COLO829 (cell line): ENCODE data around the gene TOMM70.
A peak's percentile ranks its signal among the peaks of the same experiment; 100 is the strongest.

Experiments
- DNase-seq: peaks from one replicate; pipeline ENCODE4 v3.0.0; 2012; ENCODE audit warnings: low spot score

The TOMM70 gene

GRCh38 chr3:100411091-100411982, 10.4 kb upstream of the TOMM70 start:
- DNase-seq, result no peak

- DNase-seq, result no peak
These were observed 7.2 kb upstream of the TOMM70 start for GRCh38 chr3:100407977-100408532.

GRCh38 chr3:100407164-100407563, 6.3 kb upstream of the TOMM70 start:
- no peak for DNase-seq

- no peak for DNase-seq
These were observed 3.3 kb upstream of the TOMM70 start for GRCh38 chr3:100404250-100404548.

- no peak for DNase-seq
These were observed 2.7 kb upstream of the TOMM70 start for GRCh38 chr3:100403362-100404249.

GRCh38 chr3:100402891-100403290, 2.0 kb upstream of the TOMM70 start:
- no peak for DNase-seq

GRCh38 chr3:100402256-100402655, 1.4 kb upstream of the TOMM70 start:
- peak; percentile 50 for DNase-seq

GRCh38 chr3:100401674-100402041, 769 bp upstream of the TOMM70 start:
- DNase-seq, result no peak

GRCh38 chr3:100400419-100400779, 490 bp downstream of the TOMM70 start:
- DNase-seq, result no peak

GRCh38 chr3:100399341-100400071, 1.4 kb downstream of the TOMM70 start:
- DNase-seq, result no peak

GRCh38 chr3:100396967-100397366, 3.9 kb downstream of the TOMM70 start:
- DNase-seq, result no peak

GRCh38 chr3:100395679-100396431, 5.0 kb downstream of the TOMM70 start:
- DNase-seq, result no peak

GRCh38 chr3:100389025-100389424, 11.9 kb downstream of the TOMM70 start:
- DNase-seq, result no peak

GRCh38 chr3:100386437-100387074, 14.3 kb downstream of the TOMM70 start:
- no peak for DNase-seq

GRCh38 chr3:100384733-100385525, 16.0 kb downstream of the TOMM70 start:
- DNase-seq, result no peak

- DNase-seq, result no peak
These were observed 24.6 kb downstream of the TOMM70 start for GRCh38 chr3:100376301-100376700.

- DNase-seq, result no peak
These were observed 26.4 kb downstream of the TOMM70 start for GRCh38 chr3:100374521-100374920.

GRCh38 chr3:100370756-100371155, 30.1 kb downstream of the TOMM70 start:
- no peak for DNase-seq

- DNase-seq, result no peak
These were observed 32.4 kb downstream of the TOMM70 start for GRCh38 chr3:100368441-100368840.

GRCh38 chr3:100366424-100366823, 34.5 kb downstream of the TOMM70 start:
- no peak for DNase-seq
